DMS153 treated with DMSO at 0.1 percent for 48 hours (cell line): Measurements from ENCODE around the gene ZNF248.
"Not testable (repeated sequence)": the region's sequence is repeated elsewhere in the genome, so short reads cannot be mapped to it uniquely, and the experiment has no call there.

ENCODE experiments used
- DNase-seq: peaks from one replicate; lab custom pipeline; 2025; ENCODE audit not compliant: unreplicated experiment; lab: John Stamatoyannopoulos, UW

Gene ZNF248

DNA sequence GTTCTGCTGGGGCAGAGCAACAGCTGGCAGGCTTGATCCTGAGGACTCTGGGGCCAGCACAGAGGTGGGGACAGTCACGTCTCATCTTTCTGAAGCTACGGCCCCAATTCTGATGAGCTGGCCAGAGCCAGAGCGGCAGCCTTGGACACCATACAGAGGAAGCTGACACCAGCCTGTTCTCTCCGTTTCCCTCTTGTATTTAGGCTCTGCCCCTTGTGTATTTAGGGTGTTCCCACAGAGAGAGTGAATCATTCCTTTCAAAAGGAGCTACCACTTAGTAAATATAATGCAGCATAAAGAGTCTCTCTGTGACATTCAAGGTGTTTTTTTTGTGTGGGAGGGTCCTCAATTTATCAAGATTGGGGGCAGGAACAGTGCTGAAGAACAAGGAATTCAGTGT is 109.2 kb downstream of the ZNF248 start:
- no peak for DNase-seq

DNA sequence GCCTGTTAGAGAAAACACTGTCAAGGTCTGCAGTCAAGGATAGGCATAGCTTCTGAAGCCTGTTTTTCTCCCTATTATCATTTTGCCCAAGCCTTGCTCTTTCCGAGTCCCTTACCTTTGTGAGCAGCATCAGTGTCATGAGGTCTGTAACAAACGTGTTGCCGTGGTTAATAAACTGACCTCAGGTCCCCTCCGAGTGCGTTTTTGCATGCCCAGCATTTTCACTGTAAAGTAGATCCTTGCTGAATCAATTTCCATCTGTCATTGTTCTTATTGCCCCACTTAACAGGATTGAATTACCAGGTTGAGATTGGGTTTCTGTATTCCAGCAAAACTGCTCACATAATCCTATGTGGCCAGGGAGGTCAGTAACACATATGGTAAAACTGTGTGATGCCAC is 110.3 kb downstream of the ZNF248 start:
- DNase-seq: no peak

DNA sequence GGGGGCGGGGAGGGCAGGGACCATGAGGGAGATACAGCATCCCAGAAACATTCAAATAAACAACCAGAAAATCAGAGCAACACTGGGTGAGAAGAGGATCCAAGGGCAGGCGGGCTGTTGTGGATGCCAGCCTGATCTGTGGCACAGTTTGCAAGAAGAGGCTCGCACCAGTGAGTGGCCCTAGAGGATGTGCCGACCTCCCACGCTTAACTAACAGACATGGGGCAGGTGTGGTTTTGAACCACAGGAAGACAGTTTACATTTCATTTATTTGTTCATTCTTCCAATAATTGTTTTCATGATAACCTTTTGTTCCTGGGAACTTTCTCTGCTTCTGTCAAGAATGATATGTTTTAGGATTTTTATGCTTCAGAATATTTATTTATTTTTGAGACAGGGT is 115.6 kb downstream of the ZNF248 start:
- no peak for DNase-seq

- DNase-seq: no peak
Observed at GRCh38 chr10:37739181-37739580, 118.2 kb downstream of the ZNF248 start.

- DNase-seq: not testable (repeated sequence)
Observed at GRCh38 chr10:37738241-37738640, 119.2 kb downstream of the ZNF248 start.

GRCh38 chr10:37737336-37737735 is 120.1 kb downstream of the ZNF248 start:
- DNase-seq: no peak

DNA sequence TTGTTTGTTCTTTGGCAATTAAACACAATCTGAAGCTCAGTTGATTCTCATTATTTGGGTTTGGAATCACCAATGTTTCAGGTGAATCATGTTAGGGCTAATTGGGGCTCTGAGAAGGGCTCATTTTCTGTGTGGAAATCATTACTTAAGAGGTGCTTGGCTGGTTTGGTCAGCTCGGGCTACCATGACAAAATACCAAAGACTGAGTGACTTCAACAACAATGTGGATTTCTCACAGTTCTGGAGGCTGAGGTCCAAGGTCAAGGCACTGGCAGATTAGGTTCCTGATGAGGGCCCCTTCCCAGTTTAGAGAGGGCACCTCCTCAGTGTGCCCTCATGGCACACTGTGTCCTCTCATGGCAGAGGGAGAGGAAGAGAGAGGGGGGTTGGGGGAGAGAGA is 121.3 kb downstream of the ZNF248 start:
- no peak for DNase-seq

GRCh38 chr10:37734971-37735370 is 122.4 kb downstream of the ZNF248 start:
- DNase-seq: no peak
